Sigmoid colon (tissue), 7 donors: Measurements from ENCODE around the gene CCDC92. TPM values are rescaled to one million over a fixed set of nuclear protein-coding genes. Genes with fewer than 3 reads are reported as not detected.

Experiments used
- DNase-seq: peaks from one replicate; pipeline ENCODE4 v3.0.0-alpha.2; 2019
- H3K27ac ChIP-seq, 4 donors: fragments of 200-600 bp; sonication (generic); one replicate each; pipeline ENCODE4 v1.5.1; 2016 to 2019; ENCODE audit warnings: mild to moderate bottlenecking in 1 of 4
- H3K27me3 ChIP-seq, 3 donors: fragments of 200-600 bp; sonication (generic); one replicate each; pipeline ENCODE4 v1.5.1; 2019; ENCODE audit warnings: mild to moderate bottlenecking in 1 of 3
- H3K36me3 ChIP-seq, 4 donors: fragments of 200-600 bp; sonication (generic); one replicate each; pipeline ENCODE4 v1.5.1; 2016 to 2019
- H3K4me1 ChIP-seq, 4 donors: fragments of 200-600 bp; sonication (generic); one replicate each; pipeline ENCODE4 v1.5.1; 2017 to 2019
- H3K4me3 ChIP-seq, 4 donors: fragments of 200-600 bp; sonication (generic); one replicate each; pipeline ENCODE4 v1.5.1; 2017 to 2019; ENCODE audit warnings: mild to moderate bottlenecking in 2 of 4, moderate library complexity in 1 of 4
- H3K9me3 ChIP-seq, 4 donors: fragments of 200-600 bp in 3 of 4; sonication (generic) in 3 of 4; one replicate each; pipeline versions ENCODE4 v1.5.1 to v1.6.1; 2013 to 2019
- CTCF ChIP-seq, 4 experiments: fragments of 450-650 bp in 3 of 4; fragments of 200-600 bp in 1 of 4; IDR thresholded peaks; one replicate each; pipeline ENCODE4 v1.5.1; 2016 to 2019; ENCODE audit warnings: antibody characterized with exemption in 4 of 4, mild to moderate bottlenecking in 3 of 4, moderate library complexity in 2 of 4
- EP300 ChIP-seq, 4 donors: sonication (generic); formaldehyde crosslinking; IDR thresholded peaks; one replicate each; pipeline ENCODE4 v1.6.1; 2017; ENCODE audit warnings: antibody characterized with exemption in 4 of 4
- POLR2A ChIP-seq, 2 donors: fragments of 450-650 bp; IDR thresholded peaks; one replicate each; pipeline ENCODE4 v1.6.1; 2016; ENCODE audit warnings: antibody characterized with exemption in 2 of 2, mild to moderate bottlenecking in 2 of 2, moderate library complexity in 2 of 2
- POLR2AphosphoS5 ChIP-seq, 4 donors: sonication (generic); formaldehyde crosslinking; IDR thresholded peaks; one replicate each; pipeline ENCODE4 v1.6.1; 2017; ENCODE audit warnings: antibody characterized with exemption in 4 of 4
- WGBS, 2 donors: extraction: QIAGEN DNeasy Blood & Tissue Kit; methylation state at CpG; one replicate each; pipeline ENCODE4 v1.1.7; 2013; 5-methylcytosine and 5-hydroxymethylcytosine counted together
- intact Hi-C: fragments of 100-400 bp; cut with DNase I; formaldehyde crosslinking; loops from one replicate; pipeline ENCODE4 v1.15.1; 2023
- polyA plus RNA-seq, 3 donors: library from polyadenylated mRNA; stranded (reverse); fragments of 200-250 nt; gene quantifications; one replicate each; pipeline ENCODE4 v1.2.3, GENCODE V29; 2013
- total RNA-seq, 4 donors: library from RNA; depleted of rRNA; stranded (reverse); fragments of >200 nt; gene quantifications; one replicate each; pipeline ENCODE4 v1.1.0, GENCODE V29; 2016
- donor health status: healthy with polysubstance abuse.
- donor health status: Bipolar disorder and iron deficiency.
- donor health status: healthy.

Gene CCDC92
- total and polyA plus RNA-seq, 7 donors, result 18.5 to 54.0 (median 24.0) TPM

- 1% methylated on average over 55 of the region's 55 CpGs for WGBS, 2 donors
- TF ChIP-seq POLR2AphosphoS5 (IDR thresholded peaks at IDR 0.05) (peak in 1 of 4 donors; percentile 39), EP300 (IDR thresholded peaks at IDR 0.05) (no peak)
- Histone ChIP-seq H3K9me3 (no peaks in the 10 kb centered on the region), H3K27me3 (no peaks in the 10 kb centered on the region), H3K4me1 (peaks cover 0 to 28% (median 21%) of the 10 kb centered on the region in 4 donors), H3K27ac (peak overlapping the region; percentile 92 to 97 (median 94)), H3K4me3 (peak overlapping the region; percentile 64 to 98 (median 90)), H3K36me3 (no peaks in the 10 kb centered on the region)
- intact Hi-C loops, result loop anchor here (5.0 kb wide), 1 partner anchor 260 kb away; the partner anchor contains the start of gene ATP6V0A2
- DNase-seq, result peak; percentile 71
Observed at GRCh38 chr12:123971770-123972456, 718 bp downstream of the CCDC92 start.

GRCh38 chr12:123971449-123971769 is 1.2 kb downstream of the CCDC92 start:
- no peak for TF ChIP-seq CTCF (IDR thresholded peaks at IDR 0.05)
- peak in 1 of 4 donors; percentile 63 for TF ChIP-seq POLR2AphosphoS5 (IDR thresholded peaks at IDR 0.05)
- Histone ChIP-seq H3K4me3 (peak overlapping the region; percentile 64 to 98 (median 90)), H3K36me3 (no peaks in the 10 kb centered on the region), H3K9me3 (no peaks in the 10 kb centered on the region), H3K27ac (peak overlapping the region; percentile 92 to 97 (median 94)), H3K4me1 (peaks cover 0 to 28% (median 21%) of the 10 kb centered on the region in 4 donors), H3K27me3 (no peaks in the 10 kb centered on the region)
- no peak for DNase-seq
- WGBS, 2 donors, result 9 to 27% methylated on average over 10 of the region's 10 CpGs
- intact Hi-C loops, result loop anchor here (5.0 kb wide), 1 partner anchor 259 kb away; the partner anchor contains the start of gene ATP6V0A2

- TF ChIP-seq POLR2AphosphoS5 (IDR thresholded peaks at IDR 0.05), result no peak
- no peak for TF ChIP-seq EP300 (IDR thresholded peaks at IDR 0.05)
- no peak for TF ChIP-seq POLR2A (IDR thresholded peaks at IDR 0.05)
- TF ChIP-seq CTCF (IDR thresholded peaks at IDR 0.05), result no peak
- Histone ChIP-seq H3K27me3 (no peaks in the 10 kb centered on the region), H3K36me3 (no peaks in the 10 kb centered on the region), H3K4me3 (no peak overlapping the region), H3K4me1 (peaks cover 0 to 16% (median 9%) of the 10 kb centered on the region in 4 donors), H3K27ac (no peak overlapping the region), H3K9me3 (no peaks in the 10 kb centered on the region)
- WGBS, 2 donors, result 91 to 94% methylated on average over 8 of the region's 8 CpGs
- intact Hi-C loops, result no loop called here
- no peak for DNase-seq
Observed at GRCh38 chr12:123967121-123967586, 5.5 kb downstream of the CCDC92 start.

GRCh38 chr12:123966596-123966995 is 6.0 kb downstream of the CCDC92 start:
- TF ChIP-seq CTCF (IDR thresholded peaks at IDR 0.05), result no peak
- no peak for TF ChIP-seq POLR2AphosphoS5 (IDR thresholded peaks at IDR 0.05)
- TF ChIP-seq POLR2A (IDR thresholded peaks at IDR 0.05), result no peak
- TF ChIP-seq EP300 (IDR thresholded peaks at IDR 0.05), result no peak
- 88 to 92% methylated on average over 3 of the region's 3 CpGs for WGBS, 2 donors
- Histone ChIP-seq H3K4me1 (peaks cover 0 to 13% (median 9%) of the 10 kb centered on the region in 4 donors), H3K36me3 (no peaks in the 10 kb centered on the region), H3K27ac (no peak overlapping the region), H3K27me3 (no peaks in the 10 kb centered on the region), H3K4me3 (no peak overlapping the region), H3K9me3 (no peaks in the 10 kb centered on the region)
- intact Hi-C loops, result no loop called here
- no peak for DNase-seq

GRCh38 chr12:123965382-123965781 is 7.2 kb downstream of the CCDC92 start:
- Histone ChIP-seq H3K9me3 (no peaks in the 10 kb centered on the region), H3K27me3 (no peaks in the 10 kb centered on the region), H3K4me1 (peaks cover 0 to 6% (median 0%) of the 10 kb centered on the region in 4 donors), H3K27ac (no peak overlapping the region), H3K36me3 (no peaks in the 10 kb centered on the region), H3K4me3 (no peak overlapping the region)
- WGBS, 2 donors, result 72% methylated on average over 5 of the region's 5 CpGs
- no peak for TF ChIP-seq EP300 (IDR thresholded peaks at IDR 0.05)
- no peak for TF ChIP-seq POLR2AphosphoS5 (IDR thresholded peaks at IDR 0.05)
- TF ChIP-seq CTCF (IDR thresholded peaks at IDR 0.05), result no peak
- TF ChIP-seq POLR2A (IDR thresholded peaks at IDR 0.05), result no peak
- no peak for DNase-seq
- intact Hi-C loops, result no loop called here
